Measurements from ENCODE around the gene CDK14.
"Not testable (repeated sequence)": the region's sequence is repeated elsewhere in the genome, so short reads cannot be mapped to it uniquely, and the experiment has no call there.

CDK14 gene

DNA sequence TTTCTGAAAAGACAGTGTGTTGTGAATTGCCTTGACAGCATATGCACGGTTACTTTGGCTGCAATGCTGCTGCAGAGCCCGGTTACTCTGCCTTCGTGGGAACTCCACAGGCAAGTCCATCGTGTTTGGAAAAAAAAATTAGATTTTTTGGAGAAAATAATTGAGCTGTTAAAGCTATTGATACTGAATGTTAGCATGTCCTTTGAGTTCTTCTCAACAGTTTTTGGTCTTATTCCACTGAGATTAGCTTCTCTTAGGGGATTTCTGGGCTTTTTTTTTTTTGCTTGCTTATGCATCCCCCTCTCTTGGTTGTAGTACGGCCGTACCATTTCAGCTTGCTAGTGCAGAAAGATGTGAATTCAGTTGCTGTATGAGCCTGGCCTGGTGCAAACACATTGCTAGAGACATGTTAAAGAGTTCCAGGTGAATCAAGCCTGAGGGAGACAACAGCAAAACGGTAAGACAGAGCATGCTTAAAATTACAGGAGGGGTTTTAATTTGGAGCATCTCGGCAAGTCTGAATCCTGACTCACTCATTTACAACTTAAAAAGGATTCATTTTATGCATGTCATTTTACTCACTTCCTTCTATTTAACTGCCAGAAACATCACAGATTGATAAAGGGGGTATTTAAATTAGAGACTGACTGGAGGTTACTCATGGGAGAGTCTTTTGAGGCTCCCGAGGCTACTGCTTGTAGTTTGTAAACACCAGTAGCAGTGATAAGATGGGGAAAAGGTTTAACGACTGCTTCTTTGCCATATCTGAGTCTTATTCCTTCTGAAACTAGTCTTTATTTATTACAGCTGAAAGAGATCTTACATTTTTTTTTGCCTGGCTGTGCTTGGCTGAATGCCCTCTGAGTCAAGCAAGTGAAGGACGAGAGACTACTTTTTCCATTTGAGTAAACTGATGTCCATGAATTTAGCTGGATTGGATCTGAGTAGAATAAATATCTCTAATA lies 113.7 kb downstream of the CDK14 start:
- DNase-seq = peak in 7 of 10 donors; percentile 30 to 88 (median 31)
- intact Hi-C loops (cut with DNase I) = loop anchor here (5.0 kb wide), 1 partner anchor 323 kb away; no protein-coding TSS in a partner anchor

- intact Hi-C loops (cut with DNase I) = no loop called here
Observed at GRCh38 chr7:90710466-90710850, 114.3 kb downstream of the CDK14 start.

GRCh38 chr7:90713628-90714027 lies 117.5 kb downstream of the CDK14 start:
- intact Hi-C loops (cut with DNase I) = no loop called here
- no peak for DNase-seq

More at GRCh38 chr7:90710466-90710850, 114.3 kb downstream of the CDK14 start:
- DNase-seq = no peak

DNA sequence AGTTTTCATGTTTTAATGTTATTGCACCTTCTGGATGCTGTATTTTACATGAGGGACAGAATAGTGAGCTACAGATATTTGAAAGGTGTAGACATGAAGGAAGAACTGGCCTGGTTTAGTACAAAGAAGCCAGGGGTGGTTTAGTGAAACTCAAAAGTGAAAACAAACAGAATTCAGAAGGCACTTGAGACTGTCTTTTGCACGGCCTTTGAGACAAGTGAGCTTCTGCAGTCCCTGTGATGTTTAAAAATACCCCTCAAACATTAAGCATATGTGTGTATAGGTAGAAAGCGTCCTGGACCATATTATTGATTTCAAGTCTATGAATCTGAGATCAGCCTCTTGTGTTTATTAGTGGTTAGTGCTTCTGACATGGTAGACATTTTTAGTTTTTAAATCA lies 118.9 kb downstream of the CDK14 start:
- intact Hi-C loops (cut with DNase I) = no loop called here
- no peak for DNase-seq

GRCh38 chr7:90717296-90718060 lies 121.4 kb downstream of the CDK14 start:
- DNase-seq = no peak
- intact Hi-C loops (cut with DNase I) = no loop called here

GRCh38 chr7:90719155-90719554 lies 123.0 kb downstream of the CDK14 start:
- DNase-seq = no peak
- intact Hi-C loops (cut with DNase I) = no loop called here

DNA sequence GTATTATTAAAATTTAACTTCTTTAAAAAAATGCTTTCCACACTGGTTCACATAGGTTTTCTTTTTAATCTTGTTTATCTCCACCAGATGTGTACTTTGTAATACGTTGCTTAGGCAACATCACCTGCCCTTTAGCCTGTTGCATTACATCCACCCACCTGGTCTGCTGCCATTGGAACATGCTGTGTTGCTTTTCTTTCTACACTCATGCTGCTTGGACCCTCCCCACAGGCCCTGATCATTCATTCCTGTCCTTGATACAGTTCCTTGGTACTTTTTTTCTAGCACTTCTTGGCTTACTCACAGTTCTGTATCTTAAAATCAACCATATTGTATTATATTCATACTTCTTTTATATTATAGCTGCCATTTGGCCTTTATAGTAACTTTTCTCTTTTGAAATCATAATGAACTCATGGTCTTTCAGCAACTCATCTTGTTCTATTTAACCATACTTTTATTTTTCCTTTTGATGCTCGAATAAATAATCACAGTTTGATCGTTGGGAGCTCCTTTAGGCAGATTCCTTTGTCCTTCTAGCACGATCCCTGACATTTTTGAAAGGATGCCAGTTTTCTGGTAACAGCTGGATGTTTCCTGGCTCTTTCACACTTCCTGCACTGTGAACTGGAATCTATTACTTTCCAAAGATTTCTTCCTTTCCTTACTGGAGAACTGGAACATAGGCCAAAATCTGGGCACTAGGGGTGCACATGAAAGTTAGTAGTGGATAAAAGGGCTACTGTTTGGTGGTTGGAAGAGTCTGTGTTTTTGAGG lies 125.1 kb downstream of the CDK14 start:
- intact Hi-C loops (cut with DNase I) = no loop called here
- no peak for DNase-seq

- intact Hi-C loops (cut with DNase I) = no loop called here
- DNase-seq = no peak
Observed at GRCh38 chr7:90721869-90722431, 125.8 kb downstream of the CDK14 start.

- intact Hi-C loops (cut with DNase I) = no loop called here
- DNase-seq = no peak
Observed at GRCh38 chr7:90723233-90723632, 127.1 kb downstream of the CDK14 start.

GRCh38 chr7:90723866-90724265 lies 127.7 kb downstream of the CDK14 start:
- intact Hi-C loops (cut with DNase I) = no loop called here

GRCh38 chr7:90726120-90726519 lies 130.0 kb downstream of the CDK14 start:
- no peak for DNase-seq
- intact Hi-C loops (cut with DNase I) = no loop called here

More at GRCh38 chr7:90723866-90724265, 127.7 kb downstream of the CDK14 start:
- no peak for DNase-seq

- intact Hi-C loops (cut with DNase I) = no loop called here
- DNase-seq = no peak
Observed at GRCh38 chr7:90726623-90727022, 130.5 kb downstream of the CDK14 start.

- no peak for DNase-seq
- intact Hi-C loops (cut with DNase I) = no loop called here
Observed at GRCh38 chr7:90727412-90727811, 131.3 kb downstream of the CDK14 start.

GRCh38 chr7:90728568-90728967 lies 132.4 kb downstream of the CDK14 start:
- intact Hi-C loops (cut with DNase I) = no loop called here
- no peak for DNase-seq

DNA sequence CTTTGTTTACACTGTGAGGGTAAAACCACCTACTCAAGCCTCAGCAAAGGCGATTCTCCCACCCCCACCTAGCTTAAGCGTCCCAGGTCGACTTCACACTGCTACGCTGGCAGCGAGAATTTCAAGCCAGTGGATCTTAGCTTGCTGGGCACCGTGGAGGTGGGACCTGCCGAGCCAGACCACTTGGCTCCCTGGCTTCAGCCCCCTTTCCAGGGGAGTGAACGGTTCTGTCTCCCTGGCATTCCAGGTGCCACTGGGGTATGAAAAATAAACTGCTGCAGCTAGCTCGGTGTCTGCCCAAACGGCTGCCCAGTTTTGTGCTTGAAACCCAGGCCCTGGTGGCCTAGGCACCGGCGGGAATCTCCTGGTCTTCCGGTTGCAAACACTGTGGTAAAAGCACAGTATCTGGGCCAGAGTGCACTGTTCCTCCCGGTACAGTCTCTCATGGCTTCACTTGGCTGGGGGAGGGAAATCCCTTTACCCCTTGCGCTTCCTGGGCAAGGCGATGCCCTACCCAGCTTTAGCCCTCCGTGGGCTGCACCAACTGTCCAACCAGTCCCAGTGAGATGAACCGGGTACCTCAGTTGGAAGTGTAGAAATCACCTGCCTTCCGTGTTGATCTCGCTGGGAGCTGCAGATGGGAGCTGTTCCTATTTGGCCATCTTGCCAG lies 139.6 kb downstream of the CDK14 start:
- DNase-seq = peak in 1 of 10 donors; percentile 55
- intact Hi-C loops (cut with DNase I) = not testable (repeated sequence)

DNA sequence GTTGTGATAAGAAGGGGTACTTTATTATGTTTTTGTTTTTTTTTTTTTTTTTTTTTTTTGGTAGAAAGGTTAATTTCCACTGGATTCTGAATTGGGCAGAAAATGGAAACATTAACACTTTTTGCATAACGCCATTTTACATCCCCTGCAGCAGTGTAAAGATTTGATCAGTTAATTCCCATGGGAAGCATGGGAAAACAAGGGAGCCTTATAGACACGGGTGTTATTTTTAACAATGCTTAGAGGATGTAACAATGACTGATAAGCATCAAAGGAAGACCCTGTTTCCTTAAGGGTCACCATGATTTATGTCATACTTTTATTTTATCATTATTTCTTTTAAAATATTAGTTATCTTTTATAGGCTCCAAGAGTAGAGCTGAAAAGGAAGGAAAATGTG lies 140.2 kb downstream of the CDK14 start:
- no peak for DNase-seq

DNA sequence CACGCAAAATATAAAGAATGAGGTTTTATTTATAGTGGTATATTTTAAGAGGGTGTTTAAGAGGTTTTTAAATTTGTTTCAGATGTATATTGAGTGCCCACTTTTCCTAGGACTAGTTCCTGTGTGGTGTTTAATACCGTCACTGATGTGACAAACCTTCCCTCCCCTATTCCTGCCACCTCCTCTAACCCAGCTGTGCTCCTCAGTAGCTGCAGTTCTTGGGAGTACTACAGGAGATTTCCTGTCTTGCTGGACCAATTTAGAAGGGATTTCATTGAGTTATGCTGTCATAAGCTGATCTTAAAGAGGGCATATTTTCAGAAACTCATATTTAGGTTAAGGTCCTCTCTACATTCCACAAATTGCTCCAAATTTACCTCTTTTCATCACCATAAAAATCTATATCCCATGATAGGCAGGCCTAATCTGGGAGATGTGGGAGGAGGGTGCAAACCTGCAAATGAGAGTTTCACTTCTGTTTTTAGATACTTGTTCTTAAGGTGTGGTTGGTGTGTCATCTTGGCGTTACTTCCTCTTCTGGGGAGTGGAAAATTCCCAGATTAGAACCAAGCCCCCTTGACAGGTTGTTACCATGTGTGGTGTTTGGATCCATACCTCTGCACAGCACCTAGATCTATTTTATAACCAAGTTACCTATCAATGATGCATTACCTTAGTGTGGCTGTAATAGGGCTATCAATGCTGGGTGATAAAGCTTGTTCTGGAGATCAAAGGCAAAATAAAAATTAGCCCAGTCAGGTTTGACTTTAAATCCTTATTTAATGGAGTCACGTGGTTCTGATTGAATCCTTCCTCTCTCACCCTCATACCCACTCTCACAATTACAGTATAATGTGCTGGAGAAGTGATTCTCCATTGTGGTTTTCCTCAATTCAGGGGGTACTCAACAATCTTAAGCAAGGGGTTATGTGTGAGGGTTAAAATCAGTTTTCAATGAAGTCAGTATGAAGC lies 141.1 kb downstream of the CDK14 start:
- intact Hi-C loops (cut with DNase I) = no loop called here
- no peak for DNase-seq

More for the DNA sequence above, 140.2 kb downstream of the CDK14 start:
- intact Hi-C loops (cut with DNase I) = no loop called here

GRCh38 chr7:90738249-90738648 lies 142.1 kb downstream of the CDK14 start:
- no peak for DNase-seq
- intact Hi-C loops (cut with DNase I) = no loop called here

GRCh38 chr7:90739716-90740115 lies 143.6 kb downstream of the CDK14 start:
- DNase-seq = no peak
- intact Hi-C loops (cut with DNase I) = no loop called here
